IPS-NIHi11 (cell line): Measurements from ENCODE around the gene RAP1GAP2.
"Not testable (repeated sequence)": the region's sequence is repeated elsewhere in the genome, so short reads cannot be mapped to it uniquely, and the experiment has no call there.

Source experiments
- DNase-seq: peaks from one replicate; pipeline ENCODE4 v3.0.0; 2012; ENCODE audit warnings: mixed read lengths, low spot score

The RAP1GAP2 gene

GRCh38 chr17:2996810-2997670, 200.8 kb downstream of the RAP1GAP2 start:
- DNase-seq, result no peak

DNA sequence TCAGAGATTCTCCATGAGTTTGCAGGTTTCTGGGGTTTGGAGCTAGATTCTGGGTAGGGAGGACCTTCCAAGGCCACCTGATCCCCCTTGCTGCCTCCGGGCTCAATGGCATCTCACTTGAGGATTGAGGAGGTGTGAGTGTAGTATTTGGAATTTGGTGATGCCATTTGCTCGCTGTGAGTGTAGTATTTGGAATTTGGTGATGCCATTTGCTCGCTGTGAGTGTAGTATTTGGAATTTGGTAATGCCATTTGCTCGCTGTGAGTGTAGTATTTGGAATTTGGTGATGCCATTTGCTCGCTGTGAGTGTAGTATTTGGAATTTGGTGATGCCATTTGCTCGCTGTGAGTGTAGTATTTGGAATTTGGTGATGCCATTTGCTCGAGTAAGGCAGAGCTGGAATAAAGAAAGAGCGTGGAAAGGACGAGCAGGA, 202.2 kb downstream of the RAP1GAP2 start:
- DNase-seq, result not testable (repeated sequence)

GRCh38 chr17:3002538-3003295, 206.5 kb downstream of the RAP1GAP2 start:
- DNase-seq, result no peak

DNA sequence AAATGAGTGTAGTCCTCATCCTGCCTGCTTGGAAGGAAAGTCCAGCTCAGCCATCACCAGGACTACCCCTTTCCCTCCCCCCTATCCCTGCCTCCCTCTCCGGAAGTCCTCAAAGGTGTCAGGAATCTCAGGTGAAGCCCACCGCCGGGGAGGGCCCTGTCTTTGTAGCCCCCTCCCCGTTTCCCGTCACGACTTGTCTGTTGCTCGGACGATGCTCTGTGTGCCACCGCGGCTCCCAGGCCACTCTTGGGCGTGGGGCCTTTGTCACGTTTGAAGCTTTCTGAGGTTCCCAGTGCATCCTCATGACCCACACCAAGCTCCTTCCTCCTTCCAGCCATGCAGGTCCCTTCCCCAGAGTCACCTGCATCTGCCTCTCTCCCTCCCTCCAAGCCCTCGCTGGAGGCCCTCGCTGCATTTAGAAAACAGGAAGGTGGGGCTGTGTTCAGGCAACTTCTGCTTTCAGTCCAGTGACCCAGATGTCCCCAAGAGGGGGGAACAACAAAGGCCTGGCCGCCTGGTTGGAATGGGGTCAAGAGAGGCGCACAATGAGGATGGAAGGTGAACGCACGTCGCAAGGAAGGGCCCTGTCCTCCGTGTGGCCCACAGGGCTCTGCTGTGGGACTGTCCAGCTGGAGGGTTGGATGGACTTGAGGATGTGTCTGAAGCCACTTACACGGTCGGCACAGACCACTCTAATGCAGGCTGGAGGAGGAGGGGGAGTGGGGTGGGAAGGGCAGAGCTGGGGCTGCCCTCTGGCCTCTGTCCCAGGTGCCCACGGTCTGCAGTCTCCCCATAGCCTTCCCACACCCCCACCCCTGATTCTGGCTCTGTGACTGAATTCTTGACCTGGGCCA, 207.3 kb downstream of the RAP1GAP2 start:
- DNase-seq, result no peak

- DNase-seq, result peak; percentile 75
Observed at GRCh38 chr17:3004150-3004801, 208.0 kb downstream of the RAP1GAP2 start.

DNA sequence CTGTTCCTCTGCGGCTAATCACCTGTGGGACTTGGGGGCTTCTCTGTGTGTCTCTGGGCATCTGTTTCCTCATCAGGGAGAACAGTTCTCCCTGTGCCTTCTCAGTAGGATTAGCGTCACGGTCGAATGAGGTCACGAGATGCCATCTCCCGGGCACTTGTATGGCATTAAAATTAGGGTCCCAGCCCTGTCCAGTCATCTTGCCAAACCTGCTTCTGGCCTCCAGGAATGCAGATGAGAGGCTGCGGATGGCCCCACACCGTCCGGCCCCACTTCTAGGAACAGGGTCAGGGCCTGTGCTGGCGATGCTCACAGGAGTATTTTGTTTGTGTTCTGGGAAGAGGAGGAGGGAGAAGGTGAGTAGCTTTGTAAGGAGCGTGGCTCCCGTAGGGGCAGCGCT, 208.7 kb downstream of the RAP1GAP2 start:
- DNase-seq, result no peak

DNA sequence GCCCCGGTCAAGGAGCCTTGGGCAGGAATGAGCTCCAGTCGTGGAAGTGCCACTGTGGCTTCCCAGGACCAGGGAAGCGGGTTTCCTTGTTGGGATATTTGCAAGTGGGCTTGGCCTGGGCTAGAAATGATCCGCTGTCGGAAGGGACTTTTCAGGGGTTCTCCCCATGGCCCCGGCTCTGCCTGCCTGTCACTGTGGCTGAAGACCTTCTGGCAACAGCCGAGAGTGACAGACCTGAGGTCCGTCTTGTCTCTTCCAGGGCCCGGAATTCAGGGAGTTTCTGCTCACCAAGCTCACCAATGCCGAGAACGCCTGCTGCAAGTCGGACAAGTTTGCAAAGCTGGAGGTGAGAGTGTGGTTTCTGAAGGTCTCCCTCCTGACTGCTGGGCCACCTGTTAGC, 209.5 kb downstream of the RAP1GAP2 start:
- DNase-seq, result no peak

DNA sequence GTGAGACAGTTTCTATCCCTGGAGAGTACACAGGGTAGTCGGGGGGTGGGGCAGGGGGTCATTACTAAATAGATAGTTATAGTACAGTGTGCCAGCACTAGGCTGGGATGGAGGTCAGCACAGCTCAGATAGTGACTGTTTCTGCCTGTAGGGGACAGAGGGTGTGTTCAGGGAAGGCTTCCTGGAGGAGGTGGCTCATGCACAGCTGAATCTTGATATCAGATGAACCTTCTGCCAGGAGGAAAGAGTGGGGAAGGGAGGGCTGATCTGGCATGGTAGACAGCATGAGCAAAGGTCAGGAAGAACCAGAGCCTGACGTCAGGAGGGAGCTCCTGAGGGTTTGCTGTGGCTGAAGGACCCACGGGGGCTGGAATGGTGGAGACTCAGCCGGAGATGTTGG, 210.6 kb downstream of the RAP1GAP2 start:
- no peak for DNase-seq

GRCh38 chr17:3007651-3008121, 211.4 kb downstream of the RAP1GAP2 start:
- DNase-seq, result no peak

DNA sequence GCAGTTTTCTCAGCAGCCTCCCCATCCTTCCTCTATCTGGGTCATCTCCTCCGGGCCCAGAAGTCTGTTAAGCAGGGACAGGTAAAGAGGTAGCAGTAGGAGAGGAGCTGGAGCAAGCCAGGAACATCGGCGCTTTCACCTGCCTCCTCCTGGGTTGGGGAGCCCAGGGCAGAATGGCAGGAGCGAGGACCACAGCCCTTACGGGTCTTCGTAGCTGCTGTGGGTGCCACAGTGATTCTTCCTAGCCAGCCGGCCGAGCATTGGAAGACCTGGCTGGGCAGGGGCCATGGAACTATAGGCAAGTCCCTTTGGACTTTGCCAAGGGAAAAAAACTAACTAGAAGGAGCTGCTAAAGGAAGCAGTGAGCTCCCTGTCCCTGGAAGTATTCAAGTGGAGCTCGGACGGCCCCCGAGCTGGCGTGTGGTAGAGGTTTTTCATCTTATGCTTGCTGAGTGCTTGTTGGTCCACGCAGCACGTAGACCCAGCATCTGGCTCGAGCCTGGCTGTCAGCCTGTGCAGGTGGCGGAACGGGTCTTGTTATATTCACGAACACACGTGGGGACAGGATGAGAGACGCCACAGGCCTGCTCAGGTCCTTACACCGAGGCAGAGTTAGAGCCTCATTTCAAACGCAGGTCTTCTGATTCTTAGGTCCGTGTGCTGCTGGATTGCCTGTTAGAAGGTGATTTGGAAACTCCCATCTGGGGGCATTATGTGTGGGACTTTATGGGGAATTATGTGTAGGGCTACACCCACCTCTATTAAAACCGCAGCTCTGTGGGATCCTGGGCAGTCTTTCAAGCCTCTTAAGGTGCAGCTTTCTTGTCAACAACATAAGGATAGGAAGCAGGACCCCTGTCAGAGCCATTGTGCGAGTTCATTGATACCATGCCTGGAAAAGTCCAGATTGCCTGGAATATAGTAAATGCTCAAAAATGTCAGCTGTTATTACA, 212.4 kb downstream of the RAP1GAP2 start:
- no peak for DNase-seq

GRCh38 chr17:3009411-3009920, 213.2 kb downstream of the RAP1GAP2 start:
- no peak for DNase-seq

DNA sequence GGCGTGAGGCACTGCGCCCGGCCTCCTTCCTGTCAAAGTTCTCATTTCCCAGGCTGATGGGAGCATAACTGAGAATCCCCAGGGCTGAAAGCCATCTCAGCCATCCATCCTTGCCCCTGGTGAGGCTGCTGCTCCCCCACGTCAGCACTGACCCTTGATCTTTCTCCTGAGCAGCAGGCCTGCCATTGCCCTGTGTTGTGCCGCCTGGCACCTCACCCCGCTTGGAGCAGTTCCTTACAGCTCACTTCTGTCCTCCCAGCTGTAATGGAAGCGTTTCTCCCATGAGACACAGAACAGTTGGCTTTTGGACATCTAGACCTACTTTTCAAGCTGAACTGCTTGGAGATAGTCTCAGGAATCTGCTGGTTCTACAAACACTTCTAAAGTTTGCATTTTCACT, 215.7 kb downstream of the RAP1GAP2 start:
- DNase-seq, result no peak

- peak; percentile 91 for DNase-seq
Observed at GRCh38 chr17:3012926-3013581, 216.8 kb downstream of the RAP1GAP2 start.

DNA sequence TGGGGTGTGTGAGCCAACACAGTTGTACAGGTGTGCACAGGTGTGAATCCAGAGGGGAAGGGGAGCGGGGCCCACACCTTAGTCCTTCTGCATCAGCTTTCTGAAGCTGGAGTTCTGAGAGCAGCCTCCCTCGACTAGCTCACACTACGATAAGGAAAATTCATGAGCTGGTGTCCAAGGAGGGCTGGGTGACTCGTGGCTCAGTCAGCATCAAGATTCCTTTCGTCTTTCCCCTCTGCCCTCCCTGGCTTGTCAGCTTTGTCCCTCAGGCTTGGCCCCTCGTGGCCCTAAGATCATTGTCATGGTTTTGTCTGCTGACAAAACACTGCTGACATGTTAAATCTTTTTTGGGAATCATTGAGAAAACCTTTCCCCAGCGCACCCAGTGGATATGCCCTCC, 219.7 kb downstream of the RAP1GAP2 start:
- no peak for DNase-seq

GRCh38 chr17:3017936-3018335, 221.7 kb downstream of the RAP1GAP2 start:
- DNase-seq, result no peak

DNA sequence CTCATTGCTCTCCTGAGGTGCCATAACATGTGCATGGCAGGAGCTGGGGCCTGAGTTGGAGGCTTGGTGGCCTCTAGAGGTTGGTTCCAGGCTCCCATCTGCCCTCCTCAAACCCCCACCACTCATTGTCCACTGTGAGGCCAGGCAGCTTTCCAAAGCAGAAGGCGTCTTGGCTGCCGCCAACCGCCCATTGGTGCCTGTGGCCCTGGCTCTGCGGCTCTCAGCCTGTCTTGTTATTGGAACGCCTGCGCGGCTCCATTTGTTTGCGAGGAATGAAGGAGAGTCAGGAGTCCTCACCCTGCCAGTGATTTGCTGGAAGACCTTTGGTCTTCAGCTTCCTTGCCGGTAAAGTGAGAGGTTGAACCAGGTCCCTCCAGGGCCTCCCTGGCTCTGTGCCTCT, 223.5 kb downstream of the RAP1GAP2 start:
- no peak for DNase-seq

DNA sequence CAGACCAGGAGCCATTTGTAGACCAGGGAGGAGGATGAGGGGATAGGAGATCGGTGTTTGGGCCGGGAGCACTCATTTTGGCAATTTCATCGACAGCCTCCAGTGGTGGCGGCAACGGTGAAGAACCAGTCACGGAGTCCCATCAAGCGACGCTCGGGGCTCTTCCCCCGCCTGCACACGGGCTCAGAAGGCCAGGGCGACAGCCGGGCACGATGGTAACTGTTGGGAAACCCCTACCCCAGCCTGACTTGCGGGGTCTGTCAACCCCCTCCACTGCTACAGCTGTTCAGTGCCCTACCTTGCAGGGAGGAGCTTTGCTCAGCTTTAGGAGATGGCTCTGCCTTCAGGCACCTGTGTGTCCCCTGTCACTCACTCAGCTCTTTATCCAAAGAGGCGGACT, 224.1 kb downstream of the RAP1GAP2 start:
- no peak for DNase-seq

DNA sequence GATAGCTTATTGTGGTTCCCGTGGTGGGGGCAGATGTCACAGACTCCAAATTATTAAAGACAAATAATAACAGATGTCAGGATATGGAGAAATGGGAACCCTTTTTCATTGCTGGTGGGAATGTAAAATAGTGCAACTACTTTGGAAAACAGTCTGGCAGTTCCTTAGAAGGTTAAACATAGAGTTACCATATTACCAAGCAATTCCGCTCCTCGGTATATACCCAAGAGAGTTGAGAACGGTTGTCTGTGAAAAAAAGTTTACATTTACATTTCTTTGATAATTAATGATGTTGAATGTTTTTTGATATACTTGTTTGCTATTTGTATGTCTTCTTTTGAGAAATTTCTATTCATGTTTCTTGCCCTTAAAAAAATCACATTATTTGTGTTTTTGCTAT, 226.0 kb downstream of the RAP1GAP2 start:
- no peak for DNase-seq

- DNase-seq, result no peak
Observed at GRCh38 chr17:3024346-3024745, 228.1 kb downstream of the RAP1GAP2 start.
